K562 (cell line): ENCODE data around the gene FAM151A. TPM values are rescaled to one million over a fixed set of nuclear protein-coding genes. Genes with fewer than 3 reads are reported as not detected.

ENCODE experiments used
- ATAC-seq: fragments of 200-7000 bp; cut with Tn5 transposase; 3 replicates; pipeline ENCODE4 v1.9.1; 2020; ENCODE audit warnings: moderate library complexity
- BruUV-seq: library from RNA; stranded (reverse); fragments of 400-500 nt; replicated peaks from 2 replicates; lab custom pipeline; 2021; lab: Mats Ljungman, UMichigan
- CTCF ChIA-PET: fragments of 300-600 bp; formaldehyde crosslinking; extraction: SDS; loops from one replicate; lab custom pipeline; 2021; ENCODE audit warnings: low intra/inter-chr PET ratio; lab: Yijun Ruan, JAX
- POLR2A ChIA-PET: fragments of 300-600, 350-650 bp; sonication (Branson Sonifier 250); formaldehyde crosslinking; extraction: SDS; loops from one replicate; lab custom pipeline; 2021; ENCODE audit warnings: antibody characterized with exemption, inconsistent platforms; lab: Yijun Ruan, JAX
- DNase-seq, 4 experiments: peaks; one replicate each; pipeline versions ENCODE4 v3.0.0 to v3.0.0-alpha.2; 2011 to 2018; ENCODE audit warnings: low spot score in 3 of 4, mixed read lengths in 3 of 4; ENCODE audit errors: extremely low read depth in 1 of 4
- FAIRE-seq: peaks from 2 replicates; lab custom pipeline; 2011; peaks lifted over from hg19 to GRCh38; lab: Jason Lieb, UNC
- H2AFZ ChIP-seq: 2 replicates; pipeline ENCODE4 v1.6.0; 2011; ENCODE audit warnings: low read depth, low read length, control low read depth, inconsistent platforms
- H3K27ac ChIP-seq: fragments of 200-600 bp; 3 replicates; pipeline ENCODE4 v1.8.0; 2011; ENCODE audit warnings: low read depth, mild to moderate bottlenecking, control low read depth, inconsistent platforms, low read length, moderate library complexity, mixed read lengths; ENCODE audit errors: extremely low read depth
- H3K27me3 ChIP-seq, 2 experiments: fragments of 300-600 bp in 1 of 2; 2 replicates in 1 of 2; 3 replicates in 1 of 2; pipeline versions ENCODE4 v1.6.0 to v1.8.0; 2011; ENCODE audit warnings: inconsistent platforms in 2 of 2, low read length in 2 of 2, mild to moderate bottlenecking in 1 of 2, mixed read lengths in 1 of 2, moderate library complexity in 1 of 2; ENCODE audit not compliant: control insufficient read depth in 2 of 2, insufficient read depth in 2 of 2
- H3K36me3 ChIP-seq: fragments of 300-600 bp; 3 replicates; pipeline ENCODE4 v1.8.0; 2011; ENCODE audit warnings: mild to moderate bottlenecking, low read length, inconsistent platforms; ENCODE audit not compliant: control insufficient read depth, insufficient read depth
- H3K4me1 ChIP-seq, 2 experiments: fragments of 200-600 bp in 1 of 2; replicated peaks in 1 of 2; 2 replicates in 1 of 2; 3 replicates in 1 of 2; pipeline versions ENCODE4 v1.5.1 to v1.8.0; 2011; ENCODE audit warnings: inconsistent platforms in 2 of 2, low read length in 2 of 2, mild to moderate bottlenecking in 1 of 2, mixed read lengths in 1 of 2, moderate library complexity in 1 of 2; ENCODE audit not compliant: control insufficient read depth in 2 of 2, insufficient read depth in 2 of 2
- H3K4me2 ChIP-seq: 2 replicates; pipeline ENCODE4 v1.6.1; 2011; ENCODE audit warnings: low read length, control low read depth, inconsistent platforms, mixed read lengths; ENCODE audit not compliant: insufficient read depth
- H3K4me3 ChIP-seq: fragments of 200-600 bp; sonication (generic), shearing (Covaris generic); 2 replicates; pipeline ENCODE4 v1.5.1; 2016; ENCODE audit warnings: control low read depth, inconsistent platforms
- H3K79me2 ChIP-seq: fragments of 200-600 bp; 3 replicates; pipeline ENCODE4 v1.8.0; 2011; ENCODE audit warnings: low read length, inconsistent platforms; ENCODE audit not compliant: control insufficient read depth, insufficient read depth
- H3K9ac ChIP-seq, 2 experiments: 2 replicates each; pipeline versions ENCODE4 v1.6.0 to v1.6.1; 2011; ENCODE audit warnings: low read depth in 2 of 2, low read length in 2 of 2, control low read depth in 1 of 2, inconsistent platforms in 1 of 2, mild to moderate bottlenecking in 1 of 2, mixed read lengths in 1 of 2; ENCODE audit not compliant: insufficient read depth in 1 of 2
- H3K9me1 ChIP-seq: one replicate; pipeline ENCODE4 v1.6.0; 2011; ENCODE audit warnings: inconsistent platforms, mild to moderate bottlenecking, low read length, moderate library complexity; ENCODE audit not compliant: control insufficient read depth, insufficient read depth
- H3K9me3 ChIP-seq: replicated peaks from 2 replicates; pipeline ENCODE4 v1.5.1; 2011; ENCODE audit warnings: low read depth, low read length, inconsistent platforms; ENCODE audit not compliant: control insufficient read depth, insufficient read depth
- H4K20me1 ChIP-seq: replicated peaks from 2 replicates; pipeline ENCODE4 v1.6.1; 2011; ENCODE audit warnings: low read length, inconsistent platforms, mixed read lengths; ENCODE audit not compliant: control insufficient read depth, insufficient read depth
- ATF1 ChIP-seq, 2 experiments: fragments of 450-650 bp in 1 of 2; IDR thresholded peaks; 2 replicates each; pipeline ENCODE4 v1.6.1; 2016; ENCODE audit warnings: missing compliant biosample characterization in 1 of 2, missing genetic modification characterization in 1 of 2
- GATA2 ChIP-seq: sonication (generic); formaldehyde crosslinking; IDR thresholded peaks from 2 replicates; pipeline ENCODE4 v1.4.0; 2020; ENCODE audit warnings: mild to moderate bottlenecking, missing genetic modification reagents
- GTF2A2 ChIP-seq: IDR thresholded peaks from 2 replicates; pipeline ENCODE4 v1.6.1; 2016; ENCODE audit warnings: mild to moderate bottlenecking, missing genetic modification characterization, missing compliant biosample characterization
- HOXB6 ChIP-seq: fragments of 250-450 bp; sonication (Bioruptor Pico); IDR thresholded peaks from 2 replicates; pipeline ENCODE4 v1.5.1; 2022; ENCODE audit warnings: mild to moderate bottlenecking, borderline replicate concordance
- NEUROD1 ChIP-seq: fragments of 150-350 bp; IDR thresholded peaks from 2 replicates; pipeline ENCODE4 v1.6.1; 2014; ENCODE audit warnings: borderline replicate concordance, low read length, low read depth; ENCODE audit not compliant: partially characterized antibody
- RAD21 ChIP-seq, 2 experiments: fragments of 250-450 bp in 1 of 2; fragments of 450-650 bp in 1 of 2; sonication (Bioruptor Pico) in 1 of 2; formaldehyde crosslinking in 1 of 2; IDR thresholded peaks in 1 of 2; conservative IDR thresholded peaks in 1 of 2; 2 replicates each; pipeline versions ENCODE4 v1.4.0 to v1.8.0; 2020 to 2022; ENCODE audit warnings: mild to moderate bottlenecking in 2 of 2, moderate library complexity in 1 of 2
- SIN3B ChIP-seq: fragments of 450-650 bp; IDR thresholded peaks from 2 replicates; pipeline ENCODE4 v1.6.1; 2017; ENCODE audit warnings: low read depth, mild to moderate bottlenecking, moderate library complexity
- ZNF347 ChIP-seq: fragments of 450-650 bp; formaldehyde crosslinking; IDR thresholded peaks from 2 replicates; pipeline ENCODE4 v1.4.0; 2020; ENCODE audit warnings: low read depth, mild to moderate bottlenecking, moderate library complexity
- ZNF398 ChIP-seq: fragments of 250-450 bp; sonication (Bioruptor Pico); IDR thresholded peaks from 2 replicates; pipeline ENCODE4 v1.8.0; 2021; ENCODE audit warnings: moderate library complexity, mild to moderate bottlenecking, inconsistent platforms
- WGBS: fragments of 100-300 bp; shearing (Covaris generic); methylation state at CpG from one replicate; pipeline ENCODE4 v1.1.6; 2016; ENCODE audit warnings: low coverage, mixed read lengths; ENCODE audit not compliant: insufficient coverage; ENCODE audit errors: missing lambda C conversion rate; 5-methylcytosine and 5-hydroxymethylcytosine counted together
- in situ Hi-C: fragments of 300-500 bp; cut with MboI; formaldehyde crosslinking; loops from 4 replicates; pipeline ENCODE4 v1.15.0; 2018; ENCODE audit warnings: inconsistent platforms, mixed read lengths
- intact Hi-C: fragments of 100-400 bp; cut with micrococcal nuclease; formaldehyde crosslinking; loops from 2 replicates; pipeline ENCODE4 v1.14.2; 2022
- polyA plus RNA-seq, 8 experiments: library from polyadenylated mRNA; depleted of rRNA in 4 of 8; stranded (reverse) in 5 of 8; unstranded in 3 of 8; fragments of >200 nt; fragmentation: Nextera tagmentation in 2 of 8; fragmentation: Illumina TruSeq in 1 of 8; extraction: Ambion mirVana in 2 of 8; extraction: Trizol in 1 of 8; gene quantifications; 2 replicates each; pipeline versions ENCODE4 v1.2.1 to v1.2.3, GENCODE V29; 2011 to 2014; ENCODE audit warnings: inconsistent platforms in 1 of 8, missing spikeins in 1 of 8
- total RNA-seq, 7 experiments: library from RNA; depleted of rRNA in 6 of 7; stranded (reverse); fragments of >200 nt in 6 of 7; fragmentation: Illumina TruSeq in 2 of 7; extraction: Trizol in 2 of 7; gene quantifications; 2 replicates each; pipeline versions ENCODE4 v1.2.1 to v1.2.3, GENCODE V29; 2011 to 2021; ENCODE audit warnings: low replicate concordance in 1 of 7

The FAM151A gene
- total and polyA plus RNA-seq, 9 of the 15 experiments (the other 6 are each of a cell fraction or from before 2014, with no cell fraction given): not detected

DNA sequence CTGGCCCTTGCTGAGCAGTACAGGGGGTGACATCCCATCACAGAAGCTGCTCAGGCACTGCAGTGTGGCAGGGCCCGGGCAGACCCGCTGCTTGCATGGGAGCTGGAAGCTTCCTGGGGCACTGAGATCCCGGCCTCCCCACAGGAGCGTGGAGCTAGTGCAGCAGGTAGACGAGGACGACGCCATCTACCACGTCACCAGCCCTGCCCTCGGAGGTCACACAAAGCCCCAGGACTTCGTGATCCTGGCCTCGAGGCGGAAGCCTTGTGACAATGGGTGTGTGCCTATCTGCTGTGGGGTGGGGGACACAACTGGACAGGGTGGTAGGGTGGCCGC, 16.4 kb downstream of the FAM151A start:
- peaks cover 54 to 96% of the 10 kb centered on the region in 2 experiments for H3K27me3 ChIP-seq
- no peak for FAIRE-seq
- peaks cover 0 to 16% of the 10 kb centered on the region in 2 experiments; a peak in 2 of 5 replicates for H3K4me1 ChIP-seq
- no peak overlapping the region; a peak in 1 of 4 replicates for H3K9ac ChIP-seq
- CTCF ChIA-PET: no interaction called here
- no peaks in the 10 kb centered on the region for H3K9me3 ChIP-seq
- POLR2A ChIA-PET: interaction anchor here (0.8 kb wide), 1 partner anchor 33 kb away, joined by 3 read pairs; no protein-coding TSS in a partner anchor
- H3K4me3 ChIP-seq: no peak overlapping the region
- H4K20me1 ChIP-seq: peaks cover 7% of the 10 kb centered on the region; the same call in 1 of the 2 replicates
- in situ Hi-C loops (no loop called here), intact Hi-C loops (no loop called here)
- ATAC-seq: no peak
- DNase-seq: no peak
- H3K4me2 ChIP-seq: no peak overlapping the region
- no TSS peak for BruUV-seq
- no peaks in the 10 kb centered on the region for H3K36me3 ChIP-seq
- TF ChIP-seq ATF1 (CRISPR knock-in tag; IDR thresholded peaks at IDR 0.05) (no peak), ATF1 (tag; IDR thresholded peaks at IDR 0.05) (0 out of 2 replicates have a peak, but pooled peaks have one; percentile 14), RAD21 (CRISPR knock-in tag; conservative IDR thresholded peaks at IDR 0.05 in 1 of 2, IDR thresholded peaks at IDR 0.05 in 1 of 2) (no peak)
- no peaks in the 10 kb centered on the region for H3K9me1 ChIP-seq
- H2AFZ ChIP-seq: no peak overlapping the region
- 4% methylated on average over 13 of the region's 13 CpGs for WGBS
- H3K79me2 ChIP-seq: no peaks in the 10 kb centered on the region
- H3K27ac ChIP-seq: no peak overlapping the region

DNA sequence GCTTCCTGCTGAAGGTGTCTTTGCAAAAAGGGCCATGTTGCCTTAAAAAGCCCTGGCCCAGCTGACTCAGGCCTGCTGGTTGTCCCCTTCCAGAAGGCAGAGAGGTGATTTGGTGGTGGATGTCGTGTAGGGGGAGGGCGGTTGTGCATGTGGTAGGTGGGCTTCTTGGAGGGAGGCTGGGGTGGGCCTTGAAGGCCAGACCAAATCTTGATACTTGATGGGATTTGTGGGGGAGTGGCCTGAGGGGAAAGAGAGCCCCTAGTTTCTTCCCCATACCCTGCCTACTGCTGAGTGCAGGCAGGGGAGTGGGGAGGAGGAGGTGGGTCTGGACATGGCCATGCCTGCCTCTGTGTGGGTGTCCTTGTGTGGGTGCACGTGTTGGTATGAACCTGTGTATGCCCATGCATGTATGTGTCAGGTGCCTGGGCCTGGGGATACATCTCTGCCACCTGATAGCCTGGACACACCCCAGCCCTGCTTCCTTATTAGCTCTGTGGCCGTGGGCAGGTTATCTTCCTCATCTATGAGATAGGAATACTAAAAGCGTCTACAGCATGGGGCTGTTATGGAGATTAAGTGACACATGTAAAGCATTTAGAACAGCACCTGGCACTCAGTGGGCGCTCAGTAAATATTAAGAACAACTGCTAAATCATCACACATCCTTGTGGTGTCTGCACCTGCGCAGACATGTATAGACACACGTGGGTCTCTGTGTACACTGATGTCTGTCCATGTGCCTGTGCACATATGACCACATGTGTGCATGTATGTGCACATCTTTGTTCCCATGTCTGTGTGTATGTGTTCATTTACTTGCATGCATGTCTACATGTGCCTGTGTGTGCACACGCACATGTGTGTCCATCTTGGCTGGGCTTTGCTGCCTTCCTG, 17.0 kb downstream of the FAM151A start:
- ChIA-PET POLR2A (interaction anchor here (0.8 kb wide), 1 partner anchor 32 kb away, joined by 3 read pairs; no protein-coding TSS in a partner anchor), CTCF (no interaction called here)
- FAIRE-seq (no peak), ATAC-seq (no peak), DNase-seq (no peak)
- Histone ChIP-seq H3K9ac (no peak overlapping the region), H2AFZ (no peak overlapping the region), H3K27me3 (peaks cover 55 to 96% of the 10 kb centered on the region in 2 experiments), H3K9me3 (no peaks in the 10 kb centered on the region), H3K9me1 (no peaks in the 10 kb centered on the region), H4K20me1 (peaks cover 7% of the 10 kb centered on the region; the same call in 1 of the 2 replicates), H3K36me3 (no peaks in the 10 kb centered on the region), H3K4me2 (no peak overlapping the region), H3K27ac (no peak overlapping the region), H3K79me2 (no peaks in the 10 kb centered on the region), H3K4me3 (no peak overlapping the region), H3K4me1 (peaks cover 0 to 17% of the 10 kb centered on the region in 2 experiments; a peak in 2 of 5 replicates)
- TF ChIP-seq GTF2A2 (tag) (no peak), HOXB6 (no peak), ZNF347 (CRISPR knock-in tag) (no peak), NEUROD1 (no peak), SIN3B (no peak), ZNF398 (CRISPR knock-in tag) (no peak), GATA2 (CRISPR knock-in tag) (no peak)
- in situ Hi-C loops: no loop called here
- 5% methylated on average over 9 of the region's 9 CpGs for WGBS
- intact Hi-C loops: no loop called here
- BruUV-seq: no TSS peak
